ENCODE measurements around the gene POLK.

DNA sequence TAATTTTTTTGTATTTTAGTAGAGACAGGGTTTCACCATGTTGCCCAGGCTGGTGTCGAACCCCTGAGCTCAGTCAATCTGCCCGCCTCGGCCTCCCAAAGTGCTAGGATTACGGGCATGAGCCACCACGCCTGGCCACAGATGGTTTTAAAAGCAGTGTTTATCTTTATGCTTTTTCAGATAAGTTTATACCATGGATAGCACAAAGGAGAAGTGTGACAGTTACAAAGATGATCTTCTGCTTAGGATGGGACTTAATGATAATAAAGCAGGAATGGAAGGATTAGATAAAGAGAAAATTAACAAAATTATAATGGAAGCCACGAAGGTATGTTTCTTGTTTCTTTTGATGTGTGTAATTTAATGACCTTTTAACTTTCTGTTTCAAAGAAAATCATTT is 35.1 kb downstream of the POLK start:
- TF ChIP-seq POLR2AphosphoS5 (IDR thresholded peaks at IDR 0.05; ENCODE audit: low read depth, low read length), result no peak
- no peak for TF ChIP-seq TAF1 (IDR thresholded peaks at IDR 0.05; ENCODE audit: borderline replicate concordance, insufficient read depth, low read length)
- TF ChIP-seq, protein P1, sequence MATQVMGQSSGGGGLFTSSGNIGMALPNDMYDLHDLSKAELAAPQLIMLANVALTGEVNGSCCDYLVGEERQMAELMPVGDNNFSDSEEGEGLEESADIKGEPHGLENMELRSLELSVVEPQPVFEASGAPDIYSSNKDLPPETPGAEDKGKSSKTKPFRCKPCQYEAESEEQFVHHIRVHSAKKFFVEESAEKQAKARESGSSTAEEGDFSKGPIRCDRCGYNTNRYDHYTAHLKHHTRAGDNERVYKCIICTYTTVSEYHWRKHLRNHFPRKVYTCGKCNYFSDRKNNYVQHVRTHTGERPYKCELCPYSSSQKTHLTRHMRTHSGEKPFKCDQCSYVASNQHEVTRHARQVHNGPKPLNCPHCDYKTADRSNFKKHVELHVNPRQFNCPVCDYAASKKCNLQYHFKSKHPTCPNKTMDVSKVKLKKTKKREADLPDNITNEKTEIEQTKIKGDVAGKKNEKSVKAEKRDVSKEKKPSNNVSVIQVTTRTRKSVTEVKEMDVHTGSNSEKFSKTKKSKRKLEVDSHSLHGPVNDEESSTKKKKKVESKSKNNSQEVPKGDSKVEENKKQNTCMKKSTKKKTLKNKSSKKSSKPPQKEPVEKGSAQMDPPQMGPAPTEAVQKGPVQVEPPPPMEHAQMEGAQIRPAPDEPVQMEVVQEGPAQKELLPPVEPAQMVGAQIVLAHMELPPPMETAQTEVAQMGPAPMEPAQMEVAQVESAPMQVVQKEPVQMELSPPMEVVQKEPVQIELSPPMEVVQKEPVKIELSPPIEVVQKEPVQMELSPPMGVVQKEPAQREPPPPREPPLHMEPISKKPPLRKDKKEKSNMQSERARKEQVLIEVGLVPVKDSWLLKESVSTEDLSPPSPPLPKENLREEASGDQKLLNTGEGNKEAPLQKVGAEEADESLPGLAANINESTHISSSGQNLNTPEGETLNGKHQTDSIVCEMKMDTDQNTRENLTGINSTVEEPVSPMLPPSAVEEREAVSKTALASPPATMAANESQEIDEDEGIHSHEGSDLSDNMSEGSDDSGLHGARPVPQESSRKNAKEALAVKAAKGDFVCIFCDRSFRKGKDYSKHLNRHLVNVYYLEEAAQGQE (IDR thresholded peaks at IDR 0.05; ENCODE audit: insufficient read depth in 1 of 2, low read depth in 2 of 2, low read length in 2 of 2), result no peak
- TF ChIP-seq SIN3A (IDR thresholded peaks at IDR 0.05; ENCODE audit: borderline replicate concordance, insufficient read depth, low read length), result no peak

All from PFSK-1 (cell line).